ENCODE results near the gene ITPKA.

Gene ITPKA

GRCh38 chr15:41536866-41537265 is 43.2 kb downstream of the ITPKA start:
- Histone ChIP-seq H3K36me3 (ENCODE audit: control insufficient read depth, insufficient read depth, low read length) (peaks cover 2% of the 10 kb centered on the region), H3K4me1 (ENCODE audit: control insufficient read depth, low read depth, low read length) (no peaks in the 10 kb centered on the region), H3K27ac (ENCODE audit: low read depth, low read length) (no peak overlapping the region), H3K4me2 (ENCODE audit: low read length) (no peak overlapping the region), H3K4me3 (ENCODE audit: low read length) (no peak overlapping the region), H4K5ac (ENCODE audit: low read length) (no peak overlapping the region), H2BK120ac (ENCODE audit: low read depth, low read length) (no peak overlapping the region), H3K9ac (ENCODE audit: low read length) (no peak overlapping the region), H2AK5ac (ENCODE audit: low read length) (no peak overlapping the region), H2BK15ac (replicated peaks; ENCODE audit: low read depth) (no peak overlapping the region), H2BK5ac (ENCODE audit: low read length) (no peak overlapping the region), H3K23ac (ENCODE audit: low read length) (no peak overlapping the region), H3K18ac (ENCODE audit: low read length) (no peak overlapping the region), H4K8ac (ENCODE audit: low read depth, low read length) (no peak overlapping the region), H3K79me1 (ENCODE audit: low read length) (no peaks in the 10 kb centered on the region), H3K4ac (ENCODE audit: low read depth, low read length) (no peak overlapping the region), H3K56ac (ENCODE audit: low read length) (no peak overlapping the region), H3K79me2 (ENCODE audit: control insufficient read depth, insufficient read depth, low read length) (no peaks in the 10 kb centered on the region), H3K27me3 (ENCODE audit: insufficient read depth, low read length, poor library complexity) (no peaks in the 10 kb centered on the region)
- no CpG with 5 or more reads among the region's 11 CpGs for WGBS (ENCODE audit: extremely low coverage, insufficient coverage, low lambda C conversion rate)
- no peak for DNase-seq

GRCh38 chr15:41543521-41543870 is 49.8 kb downstream of the ITPKA start:
- Histone ChIP-seq H3K36me3 (ENCODE audit: control insufficient read depth, insufficient read depth, low read length) (no peaks in the 10 kb centered on the region), H3K4me1 (ENCODE audit: control insufficient read depth, low read depth, low read length) (no peaks in the 10 kb centered on the region), H3K27ac (ENCODE audit: low read depth, low read length) (peak overlapping the region; percentile 47), H3K23ac (ENCODE audit: low read length) (no peak overlapping the region), H3K4ac (ENCODE audit: low read depth, low read length) (peak overlapping the region; percentile 43), H2AK5ac (ENCODE audit: low read length) (no peak overlapping the region), H3K4me3 (ENCODE audit: low read length) (peak overlapping the region; percentile 92), H4K8ac (ENCODE audit: low read depth, low read length) (no peak overlapping the region), H2BK120ac (ENCODE audit: low read depth, low read length) (no peak overlapping the region), H3K27me3 (ENCODE audit: insufficient read depth, low read length, poor library complexity) (no peaks in the 10 kb centered on the region), H3K79me2 (ENCODE audit: control insufficient read depth, insufficient read depth, low read length) (no peaks in the 10 kb centered on the region), H3K79me1 (ENCODE audit: low read length) (peaks cover 3% of the 10 kb centered on the region), H3K18ac (ENCODE audit: low read length) (peak overlapping the region; percentile 77), H4K5ac (ENCODE audit: low read length) (no peak overlapping the region), H3K56ac (ENCODE audit: low read length) (peak overlapping the region; percentile 90), H3K9ac (ENCODE audit: low read length) (peak overlapping the region; percentile 95), H3K4me2 (ENCODE audit: low read length) (peak overlapping the region; percentile 67), H2BK15ac (replicated peaks; ENCODE audit: low read depth) (no peak overlapping the region), H2BK5ac (ENCODE audit: low read length) (no peak overlapping the region)
- no CpG with 5 or more reads among the region's 8 CpGs for WGBS (ENCODE audit: extremely low coverage, insufficient coverage, low lambda C conversion rate)
- DNase-seq = no peak

DNA sequence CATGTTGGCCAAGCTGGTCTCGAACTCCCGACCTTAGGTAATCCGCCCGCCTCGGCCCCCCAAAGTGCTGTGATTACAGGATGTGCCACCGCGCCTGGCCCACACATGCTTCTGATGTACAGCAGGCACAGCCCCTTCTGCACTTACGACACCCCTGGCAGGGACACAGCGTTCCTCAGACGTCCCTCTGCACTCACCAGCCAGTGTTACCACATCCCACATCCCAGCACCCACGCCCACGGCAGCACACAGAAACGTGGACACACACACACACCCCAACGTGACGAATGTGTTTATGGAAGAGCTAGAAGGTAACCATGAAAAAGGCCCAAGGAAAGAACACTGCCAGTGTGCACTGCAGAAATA is 51.0 kb downstream of the ITPKA start:
- no peak overlapping the region for H3K4me3 ChIP-seq (ENCODE audit: low read length)
- no peak overlapping the region for H3K27ac ChIP-seq (ENCODE audit: low read depth, low read length)
- H3K4me1 ChIP-seq (ENCODE audit: control insufficient read depth, low read depth, low read length) = no peaks in the 10 kb centered on the region
- peak overlapping the region; percentile 29 for H3K56ac ChIP-seq (ENCODE audit: low read length)
- H3K9ac ChIP-seq (ENCODE audit: low read length) = no peak overlapping the region
- H3K18ac ChIP-seq (ENCODE audit: low read length) = no peak overlapping the region
- no peaks in the 10 kb centered on the region for H3K79me2 ChIP-seq (ENCODE audit: control insufficient read depth, insufficient read depth, low read length)
- H3K79me1 ChIP-seq (ENCODE audit: low read length) = peaks cover 3% of the 10 kb centered on the region
- no peak overlapping the region for H2BK5ac ChIP-seq (ENCODE audit: low read length)
- no peak overlapping the region for H3K4me2 ChIP-seq (ENCODE audit: low read length)
- H4K8ac ChIP-seq (ENCODE audit: low read depth, low read length) = no peak overlapping the region
- H4K5ac ChIP-seq (ENCODE audit: low read length) = no peak overlapping the region
- no peak overlapping the region for H3K23ac ChIP-seq (ENCODE audit: low read length)
- H2BK15ac ChIP-seq (replicated peaks; ENCODE audit: low read depth) = no peak overlapping the region
- DNase-seq = no peak
- H3K4ac ChIP-seq (ENCODE audit: low read depth, low read length) = no peak overlapping the region
- no peaks in the 10 kb centered on the region for H3K27me3 ChIP-seq (ENCODE audit: insufficient read depth, low read length, poor library complexity)
- H2BK120ac ChIP-seq (ENCODE audit: low read depth, low read length) = no peak overlapping the region
- no peaks in the 10 kb centered on the region for H3K36me3 ChIP-seq (ENCODE audit: control insufficient read depth, insufficient read depth, low read length)
- WGBS (ENCODE audit: extremely low coverage, insufficient coverage, low lambda C conversion rate) = no CpG with 5 or more reads among the region's 15 CpGs
- H2AK5ac ChIP-seq (ENCODE audit: low read length) = no peak overlapping the region

GRCh38 chr15:41545218-41545617 is 51.5 kb downstream of the ITPKA start:
- no peak overlapping the region for H3K4me2 ChIP-seq (ENCODE audit: low read length)
- H4K8ac ChIP-seq (ENCODE audit: low read depth, low read length) = no peak overlapping the region
- H4K5ac ChIP-seq (ENCODE audit: low read length) = no peak overlapping the region
- H3K4me1 ChIP-seq (ENCODE audit: control insufficient read depth, low read depth, low read length) = no peaks in the 10 kb centered on the region
- DNase-seq = no peak
- no peak overlapping the region for H3K9ac ChIP-seq (ENCODE audit: low read length)
- no peak overlapping the region for H2BK15ac ChIP-seq (replicated peaks; ENCODE audit: low read depth)
- H3K56ac ChIP-seq (ENCODE audit: low read length) = no peak overlapping the region
- H2AK5ac ChIP-seq (ENCODE audit: low read length) = no peak overlapping the region
- no peak overlapping the region for H2BK5ac ChIP-seq (ENCODE audit: low read length)
- no peak overlapping the region for H3K23ac ChIP-seq (ENCODE audit: low read length)
- H2BK120ac ChIP-seq (ENCODE audit: low read depth, low read length) = no peak overlapping the region
- H3K27ac ChIP-seq (ENCODE audit: low read depth, low read length) = no peak overlapping the region
- no peak overlapping the region for H3K4me3 ChIP-seq (ENCODE audit: low read length)
- no peak overlapping the region for H3K4ac ChIP-seq (ENCODE audit: low read depth, low read length)
- H3K79me2 ChIP-seq (ENCODE audit: control insufficient read depth, insufficient read depth, low read length) = no peaks in the 10 kb centered on the region
- peaks cover 3% of the 10 kb centered on the region for H3K79me1 ChIP-seq (ENCODE audit: low read length)
- no peaks in the 10 kb centered on the region for H3K27me3 ChIP-seq (ENCODE audit: insufficient read depth, low read length, poor library complexity)
- H3K36me3 ChIP-seq (ENCODE audit: control insufficient read depth, insufficient read depth, low read length) = no peaks in the 10 kb centered on the region
- no peak overlapping the region for H3K18ac ChIP-seq (ENCODE audit: low read length)
- WGBS (ENCODE audit: extremely low coverage, insufficient coverage, low lambda C conversion rate) = no CpG with 5 or more reads among the region's 3 CpGs

DNA sequence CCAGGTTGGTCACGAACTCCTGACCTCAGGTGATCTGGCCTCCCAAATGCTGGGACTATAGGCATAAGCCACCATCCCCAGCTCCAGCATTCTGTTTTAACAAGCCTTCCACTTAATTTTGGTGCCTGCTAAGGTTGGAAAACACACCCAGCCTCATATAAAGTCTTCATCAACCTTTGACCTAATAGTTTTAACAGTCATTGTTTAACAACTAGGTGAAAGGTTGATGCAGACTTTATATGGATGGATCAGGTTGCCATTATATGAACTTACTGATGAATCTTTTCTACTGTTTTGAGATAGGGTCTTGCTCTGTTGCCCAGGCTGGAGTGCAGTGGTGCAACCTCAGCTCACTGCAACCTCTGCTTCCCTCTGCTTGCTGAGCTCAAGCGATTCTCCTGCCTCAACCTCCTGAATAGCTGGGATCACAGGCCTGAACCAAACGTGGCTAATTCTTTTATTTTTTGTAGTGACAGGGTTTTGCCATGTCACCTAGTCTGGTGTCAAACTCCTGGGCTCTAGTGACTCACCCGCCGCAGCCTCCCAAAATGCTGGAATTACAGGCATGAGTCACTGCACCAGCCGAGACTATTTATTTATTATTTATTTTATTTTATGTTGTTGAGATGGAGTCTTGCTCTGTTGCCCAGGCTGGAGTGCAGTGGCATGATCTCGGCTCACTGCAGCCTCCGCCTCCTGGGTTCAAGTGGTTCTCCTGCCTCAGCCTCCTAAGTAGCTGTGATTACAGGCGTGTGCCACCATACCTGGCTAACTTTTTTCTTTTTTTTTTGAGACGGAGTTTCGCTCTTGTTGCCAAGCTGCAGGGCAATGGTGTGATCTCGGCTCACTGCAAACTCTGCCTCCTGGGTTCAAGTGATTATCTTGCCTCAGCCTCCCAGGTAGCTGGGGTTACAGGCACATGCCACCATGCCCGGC is 53.4 kb downstream of the ITPKA start:
- Histone ChIP-seq H2AK5ac (ENCODE audit: low read length) (no peak overlapping the region), H3K4me2 (ENCODE audit: low read length) (no peak overlapping the region), H3K27me3 (ENCODE audit: insufficient read depth, low read length, poor library complexity) (no peaks in the 10 kb centered on the region), H3K56ac (ENCODE audit: low read length) (no peak overlapping the region), H3K79me1 (ENCODE audit: low read length) (peaks cover 3% of the 10 kb centered on the region), H4K8ac (ENCODE audit: low read depth, low read length) (no peak overlapping the region), H3K4me3 (ENCODE audit: low read length) (no peak overlapping the region), H3K4me1 (ENCODE audit: control insufficient read depth, low read depth, low read length) (no peaks in the 10 kb centered on the region), H3K4ac (ENCODE audit: low read depth, low read length) (no peak overlapping the region), H2BK5ac (ENCODE audit: low read length) (no peak overlapping the region), H4K5ac (ENCODE audit: low read length) (no peak overlapping the region), H3K23ac (ENCODE audit: low read length) (no peak overlapping the region), H3K79me2 (ENCODE audit: control insufficient read depth, insufficient read depth, low read length) (no peaks in the 10 kb centered on the region), H2BK15ac (replicated peaks; ENCODE audit: low read depth) (no peak overlapping the region), H3K27ac (ENCODE audit: low read depth, low read length) (no peak overlapping the region), H3K36me3 (ENCODE audit: control insufficient read depth, insufficient read depth, low read length) (no peaks in the 10 kb centered on the region), H3K18ac (ENCODE audit: low read length) (no peak overlapping the region), H3K9ac (ENCODE audit: low read length) (no peak overlapping the region), H2BK120ac (ENCODE audit: low read depth, low read length) (no peak overlapping the region)
- no peak for DNase-seq
- no CpG with 5 or more reads among the region's 13 CpGs for WGBS (ENCODE audit: extremely low coverage, insufficient coverage, low lambda C conversion rate)
